ENCODE data around the gene RUVBL1. TPM values are rescaled to one million over a fixed set of nuclear protein-coding genes. Genes with fewer than 3 reads are reported as not detected.

The RUVBL1 gene
- total RNA-seq, 4 donors from 2014 or later, result 16.3 to 35.6 (median 28.3) TPM

DNA sequence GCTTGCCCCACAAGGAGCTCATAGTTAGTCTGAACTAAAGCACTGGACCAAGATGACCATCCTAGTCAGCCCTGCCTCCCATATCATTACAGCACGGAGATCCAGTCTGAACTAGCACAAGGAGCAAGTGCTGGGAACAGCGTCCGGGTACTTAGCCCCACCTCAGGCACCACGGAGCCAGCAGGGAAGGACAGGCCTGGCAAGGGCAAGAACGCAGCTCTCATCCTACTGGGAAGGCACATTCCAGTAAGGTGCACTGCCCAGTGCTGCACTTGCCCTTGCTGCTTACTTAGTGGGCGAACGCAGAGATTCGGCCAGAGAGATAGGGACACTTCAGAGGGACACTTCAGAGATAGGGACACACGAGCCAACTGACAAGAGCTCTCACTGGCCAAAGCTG lies 43.8 kb downstream of the RUVBL1 start:
- Histone ChIP-seq H3K27ac (no peak overlapping the region), H3K4me3 (no peak overlapping the region), H3K9me3 (no peaks in the 10 kb centered on the region), H3K27me3 (no peaks in the 10 kb centered on the region), H3K4me1 (peaks cover 28% of the 10 kb centered on the region), H3K36me3 (peaks cover 27% of the 10 kb centered on the region)
- WGBS, result 90% methylated on average over 9 of the region's 9 CpGs
- TF ChIP-seq CTCF (IDR thresholded peaks at IDR 0.05) (no peak), POLR2AphosphoS5 (IDR thresholded peaks at IDR 0.05) (no peak), EP300 (IDR thresholded peaks at IDR 0.05) (no peak), POLR2A (IDR thresholded peaks at IDR 0.05) (no peak)
- no peak for DNase-seq (ENCODE audit: low spot score in 2 of 2)

DNA sequence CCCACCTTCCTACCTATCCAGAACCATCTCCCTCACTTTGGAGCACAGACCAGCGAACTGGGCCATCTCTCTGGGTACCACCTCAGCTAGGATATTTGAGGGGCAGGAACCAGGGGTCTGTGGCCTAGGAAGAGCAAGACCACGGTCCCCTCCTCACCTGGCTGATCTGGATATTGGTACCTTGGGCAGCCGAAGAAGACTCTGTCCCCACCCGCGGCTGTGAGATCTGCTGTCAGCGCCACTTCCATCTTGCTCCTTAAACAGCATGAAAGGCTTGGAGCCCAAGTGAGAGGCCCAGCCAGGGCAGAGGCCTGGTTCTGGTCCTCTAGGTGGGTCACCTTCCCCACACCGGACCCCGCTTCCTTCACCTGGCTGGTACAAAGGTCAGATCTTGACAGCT lies 44.7 kb downstream of the RUVBL1 start:
- TF ChIP-seq POLR2AphosphoS5 (IDR thresholded peaks at IDR 0.05), result no peak
- no peak for TF ChIP-seq EP300 (IDR thresholded peaks at IDR 0.05)
- no peak for TF ChIP-seq CTCF (IDR thresholded peaks at IDR 0.05)
- no peak for TF ChIP-seq POLR2A (IDR thresholded peaks at IDR 0.05)
- no peak overlapping the region for H3K27ac ChIP-seq
- H3K9me3 ChIP-seq, result no peaks in the 10 kb centered on the region
- H3K27me3 ChIP-seq, result no peaks in the 10 kb centered on the region
- 90% methylated on average over 3 of the region's 8 CpGs for WGBS
- peak in 1 of 2 donors; percentile 70 for DNase-seq (ENCODE audit: low spot score in 2 of 2)
- H3K4me3 ChIP-seq, result no peak overlapping the region
- H3K36me3 ChIP-seq, result peaks cover 27% of the 10 kb centered on the region
- peaks cover 30% of the 10 kb centered on the region for H3K4me1 ChIP-seq

DNA sequence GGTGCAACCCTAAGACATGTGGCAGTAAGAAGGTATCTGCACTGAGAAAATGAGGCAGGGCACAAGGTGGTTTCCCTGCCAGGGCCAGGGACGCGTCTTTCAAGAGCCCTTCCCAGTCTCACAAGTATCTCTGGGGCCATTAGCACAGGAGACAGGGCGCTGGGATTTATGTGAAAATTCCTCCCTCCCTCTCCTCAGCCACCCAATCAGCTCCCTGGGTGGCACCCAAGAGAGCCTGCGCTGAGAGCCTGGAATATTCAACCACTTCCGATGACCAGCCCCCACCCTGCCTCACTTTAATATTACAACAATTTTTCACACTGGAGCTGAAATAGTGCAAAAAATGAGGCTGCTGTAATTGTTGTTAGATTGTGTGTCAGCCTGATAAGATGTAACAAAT lies 45.3 kb downstream of the RUVBL1 start:
- TF ChIP-seq POLR2A (IDR thresholded peaks at IDR 0.05) (no peak), EP300 (IDR thresholded peaks at IDR 0.05) (no peak), POLR2AphosphoS5 (IDR thresholded peaks at IDR 0.05) (no peak), CTCF (IDR thresholded peaks at IDR 0.05) (no peak)
- Histone ChIP-seq H3K4me1 (peaks cover 30% of the 10 kb centered on the region), H3K27me3 (no peaks in the 10 kb centered on the region), H3K4me3 (no peak overlapping the region), H3K36me3 (peaks cover 23% of the 10 kb centered on the region), H3K27ac (no peak overlapping the region), H3K9me3 (no peaks in the 10 kb centered on the region)
- peak in 1 of 2 donors; percentile 29 for DNase-seq (ENCODE audit: low spot score in 2 of 2)
- 87% methylated on average over 4 of the region's 5 CpGs for WGBS

DNA sequence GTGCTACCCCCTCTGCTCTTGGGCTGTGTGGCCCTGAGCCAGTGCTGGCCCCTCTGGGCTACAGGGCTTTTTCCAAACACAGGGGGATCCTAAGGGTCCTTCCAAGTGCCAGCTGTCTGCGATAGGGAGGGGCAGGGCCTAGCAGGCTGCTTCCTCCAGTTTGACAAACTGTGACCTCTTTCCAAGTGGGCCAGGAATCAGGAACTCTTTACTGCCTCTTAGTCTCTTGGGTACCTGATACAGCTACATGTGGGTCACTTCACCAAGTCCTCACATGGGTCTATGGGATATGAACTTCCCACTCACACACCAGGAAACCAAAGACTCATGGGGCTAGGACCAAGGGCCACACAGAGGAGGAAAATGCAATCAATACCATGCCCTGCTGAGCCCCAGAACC lies 45.9 kb downstream of the RUVBL1 start:
- no peak for DNase-seq (ENCODE audit: low spot score in 2 of 2)
- H3K27ac ChIP-seq, result no peak overlapping the region
- H3K36me3 ChIP-seq, result peaks cover 22% of the 10 kb centered on the region
- H3K4me1 ChIP-seq, result peaks cover 30% of the 10 kb centered on the region
- no peaks in the 10 kb centered on the region for H3K27me3 ChIP-seq
- H3K9me3 ChIP-seq, result no peaks in the 10 kb centered on the region
- TF ChIP-seq POLR2A (IDR thresholded peaks at IDR 0.05) (no peak), CTCF (IDR thresholded peaks at IDR 0.05) (no peak), POLR2AphosphoS5 (IDR thresholded peaks at IDR 0.05) (no peak), EP300 (IDR thresholded peaks at IDR 0.05) (no peak)
- no peak overlapping the region for H3K4me3 ChIP-seq
- no CpG with 5 or more reads among the region's 1 CpG for WGBS

GRCh38 chr3:128077202-128077624 lies 46.4 kb downstream of the RUVBL1 start:
- Histone ChIP-seq H3K4me3 (peak overlapping the region; percentile 53), H3K9me3 (no peaks in the 10 kb centered on the region), H3K36me3 (peaks cover 22% of the 10 kb centered on the region), H3K27ac (no peak overlapping the region), H3K4me1 (peaks cover 30% of the 10 kb centered on the region), H3K27me3 (no peaks in the 10 kb centered on the region)
- no peak for TF ChIP-seq EP300 (IDR thresholded peaks at IDR 0.05)
- TF ChIP-seq POLR2AphosphoS5 (IDR thresholded peaks at IDR 0.05), result no peak
- no peak for TF ChIP-seq POLR2A (IDR thresholded peaks at IDR 0.05)
- no peak for TF ChIP-seq CTCF (IDR thresholded peaks at IDR 0.05)
- 52% methylated on average over 2 of the region's 11 CpGs for WGBS
- DNase-seq (ENCODE audit: low spot score in 2 of 2), result peak; percentile 53 to 59
